Mesenteric fat pad (tissue), 1 donor: ENCODE results near the gene ARHGEF25. TPM values are rescaled to one million over a fixed set of nuclear protein-coding genes. Genes with fewer than 3 reads are reported as not detected.
"Not testable (repeated sequence)": the region's sequence is repeated elsewhere in the genome, so short reads cannot be mapped to it uniquely, and the experiment has no call there.

Source experiments
- DNase-seq: peaks from one replicate; pipeline ENCODE4 v3.0.0-alpha.2; 2020; ENCODE audit warnings: low spot score
- total RNA-seq: library from RNA; stranded (reverse); fragmentation: NEBNext Ultra II Directional; extraction: Animal tissue kit (Norgen Biotek cat#: 25700); gene quantifications from one replicate; pipeline ENCODE4 v1.2.1, GENCODE V29; 2021
- donor health status: DM: yes; HTN: yes; CAD: no.

Gene ARHGEF25
- total RNA-seq, 1 donor from 2014 or later = 12.8 TPM

GRCh38 chr12:57632958-57633840, 22.0 kb downstream of the ARHGEF25 start, which contains the start of gene B4GALNT1:
Gene B4GALNT1, minus strand, starts transcription at chr12:57633201. Its CDS starts 1,069 bp downstream, at chr12:57632132.
- peak; percentile 93 for DNase-seq

- DNase-seq = not testable (repeated sequence)
Measured at GRCh38 chr12:57636731-57637130, 25.5 kb downstream of the ARHGEF25 start.

GRCh38 chr12:57637364-57637763, 26.1 kb downstream of the ARHGEF25 start:
- no peak for DNase-seq

- no peak for DNase-seq
Measured at GRCh38 chr12:57638096-57638495, 26.9 kb downstream of the ARHGEF25 start.

- DNase-seq = no peak
Measured at GRCh38 chr12:57640175-57641042, 29.2 kb downstream of the ARHGEF25 start.

- no peak for DNase-seq
Measured at GRCh38 chr12:57641699-57642442, 30.6 kb downstream of the ARHGEF25 start.

GRCh38 chr12:57645990-57646658, 34.9 kb downstream of the ARHGEF25 start:
- DNase-seq = not testable (repeated sequence)

GRCh38 chr12:57646659-57647049, 35.4 kb downstream of the ARHGEF25 start:
- not testable (repeated sequence) for DNase-seq

GRCh38 chr12:57654042-57654441, 42.8 kb downstream of the ARHGEF25 start:
- DNase-seq = no peak

- no peak for DNase-seq
Measured at GRCh38 chr12:57655541-57656240, 44.5 kb downstream of the ARHGEF25 start.

- DNase-seq = not testable (repeated sequence)
Measured at GRCh38 chr12:57656408-57656807, 45.2 kb downstream of the ARHGEF25 start.

- no peak for DNase-seq
Measured at GRCh38 chr12:57657744-57658143, 46.5 kb downstream of the ARHGEF25 start.

GRCh38 chr12:57658890-57659289, 47.7 kb downstream of the ARHGEF25 start:
- DNase-seq = no peak

GRCh38 chr12:57661376-57661775, 50.1 kb downstream of the ARHGEF25 start:
- no peak for DNase-seq

GRCh38 chr12:57665066-57665820, 54.0 kb downstream of the ARHGEF25 start:
- DNase-seq = not testable (repeated sequence)
